Activated CD4-positive, alpha-beta T cell treated with anti-CD3 and anti-CD28 coated beads, Interleukin-2, amount 50 U/mL, for 24 hours (primary cell): ENCODE data around the gene SLC22A13.
"Not testable (repeated sequence)": the region's sequence is repeated elsewhere in the genome, so short reads cannot be mapped to it uniquely, and the experiment has no call there.

Experiments used
- DNase-seq, 2 donors: peaks; one replicate each; pipeline ENCODE4 v3.0.0-alpha.2; 2020; ENCODE audit warnings: low read depth in 1 of 2, low spot score in 1 of 2

Gene SLC22A13

DNA sequence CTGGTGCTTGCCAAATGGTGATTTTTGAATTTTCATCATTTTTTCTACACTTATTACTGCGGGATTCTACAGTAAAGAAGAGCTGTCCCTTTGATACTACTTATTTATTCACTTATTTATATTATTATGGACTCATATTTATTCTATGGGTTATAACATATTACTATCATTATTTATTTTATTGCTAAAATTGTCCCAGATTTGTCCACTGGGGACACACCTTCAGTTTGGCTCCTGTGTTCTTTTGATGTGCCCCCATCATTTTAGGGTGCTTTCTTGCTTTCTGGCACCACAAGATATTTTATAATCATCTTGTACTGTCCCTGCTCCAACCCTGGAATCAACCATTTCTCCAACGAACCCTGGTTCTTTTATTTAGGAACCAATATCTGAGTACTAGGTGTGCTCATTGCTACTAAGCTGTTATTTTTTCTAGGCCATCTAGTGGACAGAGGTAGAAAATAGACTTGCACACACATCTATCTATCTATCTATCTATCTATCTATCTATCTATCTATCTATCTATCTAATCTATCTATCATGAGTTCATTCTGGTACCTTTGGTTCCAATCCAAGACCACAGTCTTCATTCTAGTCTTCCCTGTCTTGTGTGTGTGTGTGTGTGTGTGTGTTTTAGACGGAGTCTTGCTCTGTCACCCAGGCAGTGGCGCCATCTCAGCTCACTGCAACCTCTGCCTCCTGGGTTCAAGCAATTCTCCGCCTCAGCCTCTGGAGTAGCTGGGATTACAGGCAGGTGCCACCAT, 32.5 kb downstream of the SLC22A13 start:
- no peak for DNase-seq

DNA sequence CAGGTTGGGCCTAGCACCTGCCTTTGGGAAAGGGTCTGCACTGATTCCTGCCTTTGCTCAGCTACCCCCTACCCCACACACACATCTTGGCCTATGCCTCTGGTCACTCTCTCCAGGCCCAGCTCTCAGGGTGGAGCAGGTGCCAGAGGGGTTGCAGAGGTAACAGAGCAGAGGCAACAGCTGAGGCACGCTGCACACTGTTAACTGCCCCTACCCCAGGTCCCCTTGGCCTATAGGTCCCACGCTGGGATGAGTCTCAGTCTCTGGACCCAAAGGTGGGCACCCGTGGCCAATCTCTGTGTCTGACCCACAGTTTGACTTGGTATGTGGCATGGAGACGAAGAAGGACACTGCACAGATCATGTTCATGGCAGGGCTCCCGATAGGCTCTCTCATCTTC, 41.3 kb downstream of the SLC22A13 start:
- no peak for DNase-seq

DNA sequence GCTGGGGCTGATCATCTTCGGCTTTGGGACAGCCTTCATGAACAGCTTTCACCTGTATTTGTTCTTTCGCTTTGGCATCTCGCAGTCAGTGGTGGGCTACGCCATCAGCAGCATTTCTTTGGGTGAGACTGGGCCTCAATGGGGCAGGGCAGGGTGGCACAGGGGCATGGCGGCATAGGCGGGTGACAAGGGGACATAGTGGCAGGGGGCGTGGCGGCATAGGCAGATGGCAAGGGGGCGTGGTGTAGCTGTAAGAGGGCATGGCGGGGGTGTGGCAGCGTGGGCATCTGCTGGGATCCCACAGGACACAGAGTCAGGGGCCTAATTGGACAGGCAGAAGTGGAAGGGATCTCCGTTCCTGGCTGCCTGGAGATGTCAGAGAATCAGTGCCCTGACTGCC, 42.0 kb downstream of the SLC22A13 start:
- no peak for DNase-seq

DNA sequence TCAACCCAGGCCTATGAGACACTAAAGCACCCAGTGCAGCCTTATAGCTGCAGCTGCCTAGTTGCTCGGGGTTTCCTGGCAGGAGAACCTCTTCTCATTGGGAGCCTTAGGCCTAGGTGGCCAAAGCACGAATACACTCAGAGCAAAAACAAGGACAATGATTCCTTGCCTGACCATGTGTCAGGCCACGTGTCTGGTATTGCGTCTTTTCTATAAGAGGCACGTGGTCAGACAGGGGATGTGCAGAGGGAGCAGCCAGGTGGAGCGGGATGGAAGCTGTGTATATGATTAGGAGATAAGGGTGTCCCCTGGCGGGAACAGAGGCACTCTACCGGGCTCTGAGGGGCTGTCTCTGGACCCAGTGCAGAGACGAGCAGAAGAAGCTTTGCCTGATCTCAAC, 42.8 kb downstream of the SLC22A13 start:
- DNase-seq, result no peak

DNA sequence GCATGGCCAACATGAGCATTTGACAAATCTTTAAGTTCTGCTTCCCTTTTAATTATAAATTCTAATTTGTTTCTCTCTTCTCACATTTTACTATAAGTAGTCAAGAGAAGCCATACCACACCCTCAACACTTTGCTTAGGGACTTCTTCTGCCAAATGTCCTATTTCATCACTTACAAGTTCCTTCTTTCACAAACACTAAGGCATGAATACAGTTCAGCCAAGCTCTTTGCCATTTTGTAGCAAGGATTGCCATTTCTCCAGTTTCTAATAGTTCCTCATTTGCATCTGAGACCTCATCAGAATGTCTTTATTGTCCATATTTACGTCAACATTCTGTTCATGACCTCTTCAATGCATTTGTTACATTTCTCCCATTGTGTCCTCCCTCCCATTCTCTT, 45.9 kb downstream of the SLC22A13 start:
- DNase-seq, result no peak

DNA sequence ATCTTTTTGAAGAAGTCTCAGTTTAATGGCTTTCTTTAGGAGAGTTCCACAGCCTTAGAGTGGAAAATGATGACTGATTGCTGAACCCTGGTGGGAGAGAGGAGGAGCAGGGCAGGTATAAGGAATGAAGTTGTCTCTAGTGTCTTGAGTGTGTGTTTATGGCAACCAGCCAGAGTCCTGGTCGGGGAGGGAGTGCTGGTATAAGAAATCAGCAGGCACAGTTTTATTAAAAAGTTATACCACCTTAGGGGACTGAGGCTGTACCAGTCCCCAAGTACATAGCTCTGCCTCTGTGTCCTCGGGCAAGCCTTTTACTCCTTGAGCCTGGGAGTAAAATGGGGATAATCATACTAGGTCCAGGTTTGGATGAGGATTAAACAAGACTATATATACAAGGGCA, 46.3 kb downstream of the SLC22A13 start:
- no peak for DNase-seq

DNA sequence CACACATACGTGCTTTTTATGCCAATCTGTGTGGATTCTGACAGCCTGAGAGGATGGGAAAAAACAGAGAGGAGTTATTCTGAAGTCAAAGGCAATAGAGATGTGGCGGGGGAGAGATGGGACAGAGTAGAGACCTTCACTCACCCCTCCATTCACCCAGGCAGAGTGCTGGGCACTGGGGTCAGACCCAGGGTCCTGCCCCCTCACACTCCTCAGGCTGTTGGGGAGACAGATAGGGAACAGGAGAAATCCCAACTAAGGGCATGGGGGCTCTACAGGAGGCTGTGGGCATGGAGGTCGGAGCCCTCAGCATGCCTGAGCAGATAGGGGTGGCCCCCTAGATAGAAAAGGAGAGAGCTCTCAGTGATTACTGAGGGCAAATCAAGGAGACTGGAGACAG, 46.7 kb downstream of the SLC22A13 start:
- DNase-seq, result no peak

DNA sequence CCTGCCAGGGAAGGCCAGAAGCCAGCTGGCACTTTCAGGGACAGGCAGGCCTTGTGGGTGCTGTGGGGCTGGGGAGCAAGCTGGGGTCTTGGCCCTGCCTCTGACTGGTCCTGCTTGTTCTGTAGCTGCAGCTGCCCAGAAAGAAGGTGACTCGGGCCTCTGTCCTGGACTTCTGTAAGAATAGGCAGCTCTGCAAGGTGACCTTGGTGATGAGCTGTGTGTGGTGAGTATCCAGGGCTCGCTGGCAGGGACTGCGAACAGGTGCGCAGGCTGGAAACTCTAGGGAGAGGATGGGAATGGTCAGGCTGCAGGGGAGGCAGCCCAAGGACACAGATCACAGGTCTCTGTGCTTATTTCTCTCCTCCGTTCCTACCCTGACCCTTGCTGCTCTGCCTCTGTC, 47.7 kb downstream of the SLC22A13 start:
- no peak for DNase-seq

DNA sequence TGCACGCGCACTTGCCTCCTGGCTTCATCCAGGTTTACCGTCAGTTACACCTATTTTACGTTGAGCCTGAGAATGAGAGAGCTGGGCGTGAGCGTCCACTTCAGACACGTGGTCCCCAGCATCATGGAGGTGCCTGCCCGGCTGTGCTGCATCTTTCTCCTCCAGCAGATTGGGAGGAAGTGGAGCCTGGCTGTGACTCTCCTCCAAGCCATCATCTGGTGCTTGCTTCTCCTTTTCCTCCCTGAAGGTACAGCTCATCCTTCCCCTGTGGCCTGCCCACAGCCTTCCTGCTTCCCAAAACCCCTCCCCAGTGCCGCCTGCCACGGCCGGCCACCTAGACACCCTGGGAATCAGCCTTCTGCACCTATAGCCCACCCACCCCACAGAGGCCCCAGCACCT, 48.1 kb downstream of the SLC22A13 start:
- no peak for DNase-seq

DNA sequence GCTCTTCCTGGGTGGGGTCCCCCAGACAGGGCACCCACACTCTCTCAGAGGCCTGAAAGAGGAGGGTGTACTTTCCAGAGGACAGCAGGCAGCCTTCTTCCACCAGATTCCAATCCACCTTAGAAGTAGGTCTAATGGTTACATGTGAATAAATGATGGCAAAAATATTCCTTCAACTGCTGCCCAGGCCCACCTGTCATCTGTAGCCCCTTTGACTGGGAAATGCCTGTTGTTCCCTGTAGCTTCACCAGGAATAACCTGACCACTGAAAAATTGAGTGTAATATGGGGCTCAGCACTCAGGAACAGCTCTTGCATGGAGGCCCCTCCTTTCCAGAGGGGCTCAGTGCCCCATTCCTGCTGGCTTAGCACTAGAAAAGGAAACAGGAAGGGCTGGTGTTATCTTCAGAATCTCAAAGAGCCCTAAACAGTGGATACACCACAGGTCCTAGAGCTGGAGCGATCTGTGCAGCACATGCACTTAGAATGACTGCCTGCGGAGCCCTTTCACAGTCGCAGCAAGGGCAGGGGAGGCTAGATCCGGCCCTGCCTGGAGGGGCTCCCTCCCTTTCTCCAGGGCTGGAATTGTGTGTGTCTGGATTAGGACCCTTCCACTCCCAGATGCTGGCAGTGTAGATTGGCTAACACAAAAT, 48.6 kb downstream of the SLC22A13 start:
- no peak for DNase-seq

DNA sequence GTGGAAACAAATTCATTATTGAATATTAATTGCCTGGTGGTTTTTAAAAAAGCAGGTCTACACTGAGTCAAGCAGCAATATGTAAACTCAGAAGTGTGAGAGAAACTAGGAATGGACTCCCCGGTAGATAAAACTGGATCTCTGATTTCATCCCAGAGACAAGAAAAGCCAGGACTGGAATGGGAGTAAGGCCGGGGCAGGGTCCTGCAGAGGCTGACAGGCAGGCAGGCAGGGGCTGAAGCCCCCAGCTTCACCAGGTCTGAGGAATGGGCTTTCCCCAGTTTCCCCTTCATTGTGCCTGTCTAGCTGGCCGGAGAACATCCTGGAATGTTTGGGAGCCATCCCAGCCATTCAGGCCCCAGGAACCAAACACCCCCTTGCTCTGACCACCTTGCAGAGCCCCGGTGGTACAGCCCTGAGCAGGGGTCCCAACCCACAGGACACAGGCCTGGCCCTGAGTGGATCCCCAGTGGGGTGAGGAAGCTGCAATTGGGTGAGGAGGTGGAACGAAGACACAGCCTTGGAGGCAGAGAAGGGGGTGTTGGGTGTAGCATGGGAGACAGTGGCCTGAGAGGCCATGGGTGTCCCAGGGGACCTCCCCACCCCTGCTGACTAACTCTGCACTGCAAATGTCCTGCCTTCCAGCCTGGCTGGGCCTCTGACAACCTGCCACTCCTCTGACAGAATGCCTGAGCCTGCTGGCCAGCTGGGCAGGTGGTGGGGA, 49.3 kb downstream of the SLC22A13 start:
- no peak for DNase-seq

DNA sequence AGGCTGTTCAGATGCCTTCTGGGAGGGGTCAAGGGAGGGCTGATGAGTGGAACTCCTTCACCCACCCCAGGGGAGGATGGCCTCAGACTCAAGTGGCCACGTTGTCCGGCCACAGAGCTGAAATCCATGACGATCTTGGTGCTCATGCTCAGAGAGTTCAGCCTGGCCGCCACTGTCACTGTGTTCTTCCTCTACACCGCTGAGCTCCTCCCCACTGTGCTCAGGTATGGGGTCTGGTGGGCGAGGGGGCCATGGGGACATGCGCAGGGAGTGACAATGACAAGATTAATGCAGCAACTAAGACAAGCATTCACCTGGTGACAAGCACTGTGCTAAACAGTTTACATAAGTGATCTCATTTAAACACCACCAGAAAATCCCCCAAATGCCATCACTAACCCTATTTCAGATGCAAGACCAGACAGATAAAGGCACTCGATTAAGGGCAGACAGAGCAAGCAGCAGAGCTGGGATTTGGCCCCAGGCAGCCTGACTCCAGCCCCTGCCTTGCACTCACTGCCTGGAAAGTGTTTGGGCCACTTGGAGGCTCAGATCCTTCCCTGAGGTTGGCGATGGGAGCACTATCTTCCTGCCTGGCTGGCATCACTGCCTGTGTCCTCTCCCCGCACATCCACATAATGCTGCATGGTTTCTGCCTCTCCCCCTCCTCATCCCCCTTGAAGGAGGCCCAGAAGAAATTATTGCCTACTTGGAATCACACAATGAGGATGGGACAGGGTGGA, 50.0 kb downstream of the SLC22A13 start:
- no peak for DNase-seq

DNA sequence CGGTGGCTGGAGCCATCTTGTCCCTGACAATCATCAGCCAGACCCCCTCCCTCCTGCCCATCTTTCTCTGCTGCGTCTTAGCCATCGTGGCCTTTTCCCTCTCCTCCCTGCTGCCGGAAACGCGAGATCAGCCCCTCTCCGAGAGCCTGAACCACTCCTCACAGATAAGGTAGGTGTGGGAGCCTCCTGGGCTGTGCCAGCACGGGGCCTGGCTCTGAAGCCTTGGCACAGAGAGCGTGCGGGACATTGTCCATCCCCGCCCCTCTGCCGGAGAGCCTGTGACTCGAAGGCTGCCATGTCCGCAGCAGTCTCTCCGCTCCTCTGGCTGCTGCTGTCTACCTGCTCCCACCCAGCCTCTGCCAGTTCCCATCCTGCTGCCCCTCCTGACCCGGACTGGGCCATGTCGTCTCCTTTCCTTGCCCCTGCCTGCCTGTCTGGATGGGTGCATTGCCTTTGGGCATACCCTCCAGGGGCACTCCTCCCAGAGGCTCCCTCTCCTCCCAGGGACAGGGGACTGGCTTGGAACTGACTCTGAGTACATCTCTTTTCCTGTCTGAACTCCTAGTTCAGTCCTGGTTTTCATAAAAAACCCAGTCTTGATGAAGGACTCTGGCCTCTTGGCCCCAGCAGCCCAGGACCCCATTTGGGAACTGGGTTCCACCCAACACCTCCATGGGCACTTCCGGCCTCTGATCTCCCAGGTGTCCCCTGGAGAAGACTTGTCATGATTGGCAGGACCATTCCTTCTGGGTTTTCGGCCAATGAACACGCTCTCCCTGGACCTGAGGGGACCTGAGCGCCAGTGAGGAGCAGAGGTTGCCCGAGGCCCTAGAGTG, 51.0 kb downstream of the SLC22A13 start:
- no peak for DNase-seq

DNA sequence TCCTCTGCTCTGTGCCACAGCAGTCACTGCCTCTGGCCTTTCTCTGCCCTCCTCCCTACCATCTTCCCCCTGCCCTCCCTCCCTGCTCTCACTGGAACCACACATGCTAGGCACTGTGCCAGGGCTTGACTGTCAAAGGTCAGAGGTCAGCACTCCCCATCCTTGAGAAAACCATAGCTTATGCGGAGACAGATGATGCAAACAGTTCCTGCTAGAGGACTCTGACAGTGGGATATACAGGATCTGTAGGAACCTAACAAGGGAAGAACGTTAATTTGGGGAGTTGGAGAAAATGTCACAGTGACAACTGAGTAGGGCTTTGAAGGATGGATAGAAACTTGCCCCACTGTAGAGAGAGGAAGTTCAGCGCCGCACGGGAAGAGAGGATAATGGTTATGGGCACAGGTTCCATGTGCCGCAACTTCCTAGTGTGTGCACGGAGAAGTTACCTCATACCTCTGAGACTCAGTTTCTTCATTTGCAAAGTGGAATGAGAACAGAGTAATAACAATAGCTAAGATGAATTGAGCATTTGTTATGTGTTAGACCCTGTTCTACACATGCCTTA, 51.7 kb downstream of the SLC22A13 start:
- DNase-seq, result no peak

DNA sequence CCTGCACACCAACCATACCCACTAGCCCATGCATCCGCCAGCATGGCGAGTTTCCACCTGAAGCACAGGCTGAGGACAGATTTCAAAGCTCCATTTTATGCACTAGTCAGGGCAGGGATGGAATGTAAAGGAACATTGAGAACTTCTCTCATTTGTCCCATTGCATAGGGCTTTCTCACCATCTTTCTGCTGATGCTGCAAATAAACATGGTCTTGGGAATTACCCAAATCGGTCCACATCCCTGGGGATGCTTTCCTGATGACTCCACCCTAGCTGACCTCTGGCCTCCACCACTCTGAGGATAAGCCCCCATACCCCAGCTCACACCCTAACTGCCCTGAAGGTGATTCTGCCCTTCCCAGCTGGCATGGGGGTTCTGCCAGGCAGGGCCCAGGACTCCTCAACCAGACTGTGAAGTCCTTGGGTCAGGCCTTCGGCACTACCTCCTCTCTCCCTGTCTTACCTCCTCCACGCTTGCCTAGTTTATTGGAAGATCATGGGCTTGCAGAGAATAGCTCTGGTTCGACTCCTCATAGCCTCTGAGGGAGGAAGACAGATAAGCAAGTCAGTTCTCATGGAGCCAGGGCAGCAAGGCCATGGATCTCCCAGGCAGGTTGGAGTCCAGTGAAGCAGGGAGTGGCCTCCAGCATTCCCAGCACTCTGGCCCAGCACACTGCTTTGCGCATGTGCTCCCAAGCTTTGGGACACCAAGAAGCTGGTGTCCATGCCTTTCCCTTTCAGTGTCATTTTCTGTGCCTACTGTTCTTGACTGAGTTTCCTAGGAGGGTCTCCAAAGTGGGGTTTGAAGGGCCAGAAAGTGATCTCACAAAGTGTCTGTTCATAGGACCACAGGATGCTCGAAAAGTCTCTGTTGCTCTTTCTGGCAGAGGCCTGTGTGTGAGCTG, 53.4 kb downstream of the SLC22A13 start:
- no peak for DNase-seq

DNA sequence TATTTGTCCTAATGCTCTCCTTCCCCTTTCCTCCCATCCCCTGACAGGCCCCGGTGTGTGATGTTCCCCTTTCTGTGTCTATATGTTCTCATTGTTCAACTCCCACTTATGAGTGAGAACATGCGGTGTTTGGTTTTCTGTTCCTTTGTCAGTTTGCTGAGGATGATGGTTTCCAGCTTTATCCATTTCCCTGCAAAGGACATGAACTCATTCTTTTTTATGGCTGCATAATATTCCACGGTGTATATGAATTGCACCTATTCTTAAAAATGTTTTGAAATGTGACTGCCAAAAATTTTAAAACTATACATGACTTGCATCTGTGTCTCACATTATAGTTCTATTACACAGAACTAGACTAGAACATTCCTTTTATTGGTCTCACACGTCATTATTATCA, 55.0 kb downstream of the SLC22A13 start:
- not testable (repeated sequence) for DNase-seq

DNA sequence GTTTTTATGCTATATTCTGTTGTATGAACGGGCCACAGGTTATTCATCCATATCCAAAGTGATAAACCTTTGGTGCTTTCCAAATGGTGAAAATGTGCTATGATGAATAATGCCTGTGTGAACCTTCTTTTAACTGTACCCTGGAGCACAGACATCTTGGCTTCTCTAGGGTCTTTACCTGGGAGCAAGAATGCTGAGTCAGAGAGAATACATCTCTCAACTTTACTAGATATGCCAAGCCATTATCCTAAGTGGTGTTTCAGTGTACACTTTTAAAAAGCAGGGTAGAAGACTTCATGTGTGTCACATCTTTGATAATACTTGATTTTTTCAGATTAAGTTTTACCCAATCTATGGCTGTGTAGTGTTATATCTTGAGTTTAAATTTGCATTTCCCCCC, 57.4 kb downstream of the SLC22A13 start:
- no peak for DNase-seq

DNA sequence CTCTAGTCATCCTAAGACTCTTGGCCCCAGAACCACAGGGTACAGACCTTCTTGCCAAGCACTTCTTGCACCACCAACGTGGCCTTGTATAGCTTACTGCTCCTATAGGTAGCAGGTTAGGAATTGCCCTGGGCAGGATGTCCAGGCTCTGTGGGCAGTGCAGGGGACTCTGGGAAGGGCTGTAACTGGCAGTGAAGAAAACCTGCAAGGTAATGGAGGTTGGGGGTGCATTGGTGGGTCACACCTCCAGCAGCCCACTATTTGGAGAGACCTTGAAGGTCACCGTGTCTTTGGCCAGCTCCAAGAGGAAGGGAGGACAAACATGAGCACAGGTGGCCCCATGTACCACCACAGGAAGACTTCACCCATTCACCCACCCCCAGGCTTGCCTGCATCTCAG, 59.6 kb downstream of the SLC22A13 start:
- no peak for DNase-seq

DNA sequence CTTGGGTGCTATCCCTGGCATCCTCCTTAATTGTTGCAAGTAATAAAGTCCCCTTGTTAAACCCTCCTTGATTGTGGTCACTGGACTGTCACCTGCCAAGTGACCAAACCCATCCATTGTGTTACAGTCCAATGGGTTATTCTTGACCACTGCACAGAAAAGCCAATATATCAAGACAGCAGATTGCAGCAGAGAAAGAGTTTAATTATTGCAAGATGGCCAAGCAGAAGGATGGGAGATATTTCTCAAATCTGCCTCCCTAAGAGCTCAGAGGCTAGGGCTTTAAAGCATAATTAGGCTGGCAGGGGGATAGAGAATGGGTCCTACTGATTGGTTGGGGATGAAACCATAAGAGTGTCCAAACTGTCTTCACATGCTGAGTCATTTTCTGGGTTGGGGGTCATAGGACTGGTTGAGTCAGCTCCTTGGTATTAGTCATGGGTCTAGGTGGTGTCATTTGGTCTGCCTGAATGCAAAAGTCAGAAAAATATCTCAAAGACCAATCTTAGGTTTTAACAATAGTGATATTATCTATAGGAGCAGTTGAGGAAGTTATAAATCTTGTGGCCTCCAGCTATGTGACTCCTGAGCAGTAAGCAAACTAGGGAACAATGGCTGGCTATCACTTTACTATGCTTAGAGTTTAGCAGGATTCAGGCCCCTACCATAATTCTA, 61.9 kb downstream of the SLC22A13 start:
- DNase-seq, result no peak
